Activated CD4-positive, CD25-positive, alpha-beta regulatory T cell treated with anti-CD3 and anti-CD28 coated beads, Interleukin-2, amount 50 U/mL, for 16 hours (primary cell): Measurements from ENCODE around the gene SLC51A.

ENCODE experiments used
- DNase-seq: peaks from one replicate; pipeline ENCODE4 v3.0.0-alpha.2; 2020; ENCODE audit warnings: low read depth, low spot score

SLC51A gene

DNA sequence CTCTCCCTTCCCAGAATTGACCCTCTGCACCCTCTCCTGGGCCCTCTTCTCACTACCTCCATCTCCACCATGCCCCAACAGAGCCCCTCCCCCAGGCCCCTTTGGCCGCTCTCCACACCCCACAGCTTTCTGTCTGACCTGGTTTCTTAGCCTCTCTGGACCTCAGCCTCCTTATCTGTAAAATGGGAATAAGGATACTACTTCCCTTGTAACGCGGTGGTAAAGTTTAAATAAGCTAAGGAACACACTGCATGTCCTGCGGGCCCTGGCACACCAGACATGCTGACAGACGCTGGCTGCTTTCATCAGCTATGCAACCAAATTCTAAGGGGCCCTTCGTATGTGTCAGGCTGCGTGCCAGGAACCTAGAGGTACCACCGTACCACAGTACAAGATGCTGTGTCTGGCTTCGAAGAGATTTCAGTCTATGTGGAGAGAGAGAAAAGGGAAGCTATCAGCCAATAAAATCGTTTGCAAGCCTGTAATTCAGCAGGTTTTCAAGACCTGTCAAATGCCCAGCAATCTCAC is 777 bp upstream of the SLC51A start:
- DNase-seq: no peak

DNA sequence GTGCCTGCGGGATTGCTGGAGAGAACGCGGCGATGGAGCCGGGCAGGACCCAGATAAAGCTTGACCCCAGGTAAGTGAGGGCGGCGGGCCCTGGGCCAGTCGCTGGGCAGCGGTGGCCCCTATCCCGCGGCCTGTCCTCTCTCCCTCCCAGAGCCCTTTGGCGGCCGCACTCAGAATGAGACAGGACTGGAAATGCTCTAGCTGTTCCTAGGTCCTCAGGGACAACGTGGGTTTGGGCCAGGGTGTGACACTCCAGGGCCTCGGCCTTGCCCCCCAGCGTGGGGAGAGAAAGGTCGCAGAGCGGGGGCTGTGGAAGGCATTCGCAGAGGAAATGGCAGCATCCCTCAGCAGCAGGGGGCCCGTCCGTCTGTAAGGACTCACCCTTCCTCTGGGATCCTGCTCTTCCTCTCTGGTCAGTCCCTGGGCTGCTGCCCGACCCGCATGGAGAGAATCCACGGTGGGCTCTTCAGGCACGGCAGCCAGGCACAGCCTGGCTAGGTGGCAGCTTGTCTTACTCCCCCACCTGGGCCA is 412 bp downstream of the SLC51A start:
- no peak for DNase-seq

DNA sequence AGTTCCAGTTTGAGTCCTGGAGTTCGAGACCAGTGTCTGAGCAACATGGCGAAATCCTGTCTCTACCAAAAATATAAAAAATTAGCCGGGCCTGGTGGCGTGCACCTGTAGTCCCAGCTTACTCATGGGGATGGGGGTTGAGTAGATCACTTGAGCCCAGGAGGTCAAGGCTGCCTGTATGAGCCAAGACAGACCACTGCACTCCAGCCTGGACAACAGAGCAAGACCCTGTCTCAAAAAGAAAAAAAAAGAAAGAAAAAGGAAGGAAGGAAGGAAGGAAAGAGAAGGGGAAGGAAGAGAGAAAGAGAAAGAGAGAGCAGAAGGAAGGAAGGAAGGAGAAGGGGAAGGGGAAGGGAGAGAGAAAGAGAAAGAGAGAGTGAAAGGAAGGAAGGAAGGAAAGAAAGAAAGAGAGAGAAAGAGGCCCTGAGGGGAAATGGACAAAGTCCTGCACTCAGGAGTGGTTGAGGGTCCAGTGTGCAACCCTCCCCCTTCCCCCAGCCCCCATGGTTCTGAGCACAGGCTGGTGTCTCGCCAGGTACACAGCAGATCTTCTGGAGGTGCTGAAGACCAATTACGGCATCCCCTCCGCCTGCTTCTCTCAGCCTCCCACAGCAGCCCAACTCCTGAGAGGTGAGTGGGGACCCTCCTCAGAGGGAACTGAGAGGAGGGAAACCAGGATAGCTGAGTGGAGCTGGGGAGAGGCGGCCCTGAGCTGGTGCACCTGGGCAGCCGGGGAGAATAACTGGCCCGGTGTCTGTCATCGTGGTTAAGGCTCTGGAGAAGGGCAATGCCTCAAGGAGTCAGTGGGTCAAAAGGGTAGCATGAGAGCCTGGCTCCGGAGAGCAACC is 1.2 kb downstream of the SLC51A start:
- DNase-seq: no peak

DNA sequence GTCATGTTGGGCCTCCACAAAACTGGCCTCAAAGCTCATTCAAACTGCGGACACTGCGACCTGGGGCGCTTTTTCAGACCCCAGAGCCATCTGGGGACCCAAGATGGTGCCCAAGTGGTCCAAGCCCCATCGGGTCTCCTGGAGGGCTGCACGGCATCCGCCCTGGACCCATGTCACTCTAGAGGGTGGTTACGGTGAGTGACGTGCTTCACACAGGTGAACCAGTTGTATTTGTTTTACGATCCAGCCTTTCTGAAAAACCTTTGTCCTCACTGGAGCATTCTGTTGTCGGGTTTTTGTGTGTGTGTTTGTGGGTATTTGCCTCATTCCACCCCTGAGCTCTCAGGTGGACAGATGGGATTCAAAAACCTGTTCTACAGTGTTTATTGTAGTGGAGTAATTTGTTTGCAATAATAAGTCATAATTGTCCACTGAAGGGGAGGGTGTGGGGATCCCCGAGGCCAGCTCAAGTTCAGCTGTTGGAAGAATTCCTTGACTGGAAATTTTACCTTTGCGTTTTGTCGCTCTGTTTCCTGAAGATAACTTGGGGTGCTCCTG is 1.9 kb downstream of the SLC51A start:
- no peak for DNase-seq

DNA sequence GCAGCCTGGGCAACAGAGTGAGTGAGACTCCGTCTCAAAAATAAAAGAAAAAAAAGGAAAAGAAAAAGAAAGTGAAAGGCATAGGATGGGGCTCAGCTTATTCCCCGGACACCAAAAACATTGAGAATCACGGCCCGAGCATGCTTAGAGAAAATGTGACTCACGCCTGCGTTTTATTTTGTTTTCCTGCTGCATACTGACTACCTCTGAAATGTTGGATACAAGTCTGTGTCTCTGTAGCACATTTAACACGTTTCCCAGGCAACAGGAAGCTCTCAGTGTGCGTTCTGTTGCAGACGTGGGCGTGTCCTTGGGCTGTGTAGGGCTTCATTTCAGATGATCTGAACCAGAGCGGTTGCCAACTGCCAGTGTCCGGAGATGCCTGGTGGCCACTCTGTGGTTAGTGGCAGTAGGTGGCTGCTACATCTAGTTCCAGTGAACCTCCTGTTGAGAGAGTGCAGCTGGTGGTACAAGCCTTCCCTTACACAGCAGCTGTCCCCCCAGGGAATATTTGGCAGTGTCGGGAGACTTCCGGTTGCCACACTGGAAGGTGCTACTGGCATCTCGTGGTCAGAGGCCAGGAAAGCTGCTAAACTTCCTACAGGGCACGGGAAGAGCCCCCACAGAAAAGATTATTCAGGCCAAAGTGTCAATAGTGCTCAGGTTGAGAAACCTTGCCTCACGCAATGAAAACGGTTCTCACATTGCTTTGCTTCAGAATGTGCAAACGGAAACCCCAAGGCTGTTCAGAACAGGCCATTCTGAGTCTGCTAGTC is 3.0 kb downstream of the SLC51A start:
- no peak for DNase-seq

DNA sequence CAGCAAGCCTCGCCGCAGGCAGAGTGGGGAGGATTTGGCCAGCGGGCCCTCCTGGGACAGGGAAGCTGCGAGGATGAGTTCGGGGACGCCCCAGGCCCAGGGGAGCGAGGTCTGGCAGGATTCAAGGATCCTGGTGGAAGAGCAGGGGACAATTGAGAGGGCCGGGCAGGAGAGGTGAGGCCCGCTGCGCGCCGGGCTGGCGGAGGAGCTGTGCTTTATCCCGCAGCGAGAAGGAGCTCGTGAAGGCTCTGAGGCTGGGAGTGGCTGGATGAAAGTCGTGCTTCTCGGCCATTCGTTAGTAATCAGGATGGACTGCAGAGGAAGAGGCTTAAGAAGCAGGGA is 3.6 kb downstream of the SLC51A start:
- no peak for DNase-seq

DNA sequence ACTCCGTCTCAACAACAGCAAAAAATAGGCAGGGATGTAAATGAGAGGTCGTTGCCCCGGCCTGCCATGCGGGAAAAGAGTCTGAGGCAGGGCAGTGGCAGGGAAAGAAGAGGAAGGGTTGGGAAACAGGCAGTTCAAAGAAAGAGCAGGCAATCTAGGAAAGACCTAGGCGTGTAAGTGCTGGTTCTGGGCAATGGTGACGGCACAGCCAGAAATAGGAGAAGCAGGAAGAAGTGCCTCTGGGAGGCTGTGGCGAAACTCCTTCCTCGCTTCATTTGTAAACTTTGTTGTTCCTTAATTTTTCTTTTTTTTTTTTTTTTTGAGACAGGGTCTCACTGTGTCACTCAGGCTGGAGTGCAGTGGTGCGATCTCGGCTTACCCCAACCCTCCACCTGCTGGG is 4.3 kb downstream of the SLC51A start:
- DNase-seq: no peak

DNA sequence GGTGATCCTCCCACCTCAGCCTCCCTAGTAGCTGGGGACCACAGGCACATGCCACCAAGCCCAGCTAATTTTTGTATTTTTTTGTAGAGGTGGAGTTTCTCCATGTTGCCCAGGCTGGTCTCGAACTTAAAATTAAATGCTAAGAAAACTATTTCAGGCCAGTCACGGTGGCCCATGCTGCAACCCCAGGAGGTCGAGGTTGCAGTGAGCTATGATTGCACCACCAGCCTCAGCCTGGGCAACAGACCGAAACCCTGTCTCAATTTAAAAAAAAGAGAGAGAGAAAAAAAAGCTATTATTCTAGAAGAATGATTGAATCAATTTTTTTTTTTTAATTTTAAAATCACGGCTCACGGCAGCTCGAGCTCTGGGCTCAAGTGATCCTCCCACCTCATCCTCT is 4.7 kb downstream of the SLC51A start:
- no peak for DNase-seq

DNA sequence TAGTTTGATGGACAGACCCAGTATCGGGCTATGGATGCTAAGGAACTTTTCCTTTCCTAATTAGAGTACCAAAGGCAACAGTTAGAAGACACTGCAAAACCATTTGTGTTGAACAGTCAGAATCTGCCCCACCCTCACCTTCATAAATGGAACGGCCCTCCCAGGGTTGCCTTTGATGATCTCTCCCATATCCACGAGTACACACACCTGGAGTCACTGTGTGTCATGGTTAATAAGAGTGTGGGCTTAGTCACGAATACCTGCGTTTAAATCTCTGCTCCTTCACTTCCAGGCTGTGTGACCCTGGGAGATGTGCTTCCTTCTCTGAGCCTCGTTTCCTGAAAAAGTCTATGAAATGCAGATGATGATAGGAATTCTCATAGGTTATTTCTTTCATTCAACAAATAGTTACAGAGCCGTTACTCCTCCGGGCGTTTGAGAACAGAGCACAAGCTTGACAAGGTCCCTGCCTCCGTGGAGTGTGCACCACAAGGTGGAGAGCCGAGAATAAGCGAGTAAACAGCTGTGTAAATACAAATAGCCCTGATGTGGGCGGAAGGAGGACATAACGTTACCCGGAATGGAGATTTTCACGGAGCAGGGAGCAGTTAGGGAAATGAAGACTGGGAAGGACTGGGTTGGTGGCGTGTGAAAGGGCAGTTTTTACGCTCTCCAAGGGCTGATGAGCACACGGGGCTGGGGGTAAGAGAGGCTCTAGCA is 6.7 kb downstream of the SLC51A start:
- DNase-seq: no peak

DNA sequence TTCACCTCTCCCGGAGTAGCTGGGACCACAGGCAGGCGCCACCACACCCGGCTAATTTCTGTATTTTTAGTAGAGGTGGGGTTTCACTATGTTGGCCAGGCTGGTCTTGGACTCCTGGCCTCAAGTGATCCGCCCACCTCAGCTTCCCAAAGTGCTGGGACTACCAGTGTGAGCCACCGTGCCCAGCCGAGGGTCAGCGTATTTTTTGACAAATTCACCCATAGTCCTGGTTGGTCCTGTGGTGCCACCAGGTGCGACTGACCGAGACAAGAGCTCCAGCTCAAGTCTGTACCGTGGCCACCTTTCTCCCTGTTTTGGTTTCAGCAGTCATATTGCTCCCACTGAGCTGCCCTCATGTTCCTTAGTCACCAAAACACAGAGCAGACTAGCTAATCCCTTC is 8.8 kb downstream of the SLC51A start:
- DNase-seq: no peak

DNA sequence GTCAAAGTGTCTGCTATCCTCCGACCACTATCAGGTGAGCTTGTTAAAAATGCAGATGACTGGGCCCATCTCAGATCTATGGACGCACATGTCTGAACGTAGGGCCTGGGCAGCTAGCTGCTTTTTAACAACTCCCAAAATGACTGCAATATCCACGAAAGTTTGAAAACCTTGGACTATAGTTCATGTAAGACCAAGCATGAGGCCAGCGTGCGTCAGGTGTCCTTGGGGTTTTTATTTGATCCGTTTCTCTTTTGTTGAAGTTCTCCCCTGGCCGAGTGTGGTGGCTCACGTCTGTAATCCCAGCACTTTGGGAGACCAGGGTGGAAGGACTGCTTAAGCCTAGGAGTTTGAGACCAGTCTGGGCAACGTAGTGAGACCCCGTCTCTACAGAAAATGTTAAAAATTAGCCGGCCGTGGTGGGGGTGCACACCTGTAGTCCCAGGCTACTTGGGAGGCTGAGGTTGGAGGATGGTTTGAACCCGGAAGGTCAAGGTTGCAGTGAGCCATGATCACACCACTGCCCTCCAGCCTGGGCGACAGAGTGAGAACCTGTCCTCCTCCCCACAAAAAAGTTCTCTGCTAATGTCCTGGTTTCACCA is 9.5 kb downstream of the SLC51A start:
- no peak for DNase-seq

DNA sequence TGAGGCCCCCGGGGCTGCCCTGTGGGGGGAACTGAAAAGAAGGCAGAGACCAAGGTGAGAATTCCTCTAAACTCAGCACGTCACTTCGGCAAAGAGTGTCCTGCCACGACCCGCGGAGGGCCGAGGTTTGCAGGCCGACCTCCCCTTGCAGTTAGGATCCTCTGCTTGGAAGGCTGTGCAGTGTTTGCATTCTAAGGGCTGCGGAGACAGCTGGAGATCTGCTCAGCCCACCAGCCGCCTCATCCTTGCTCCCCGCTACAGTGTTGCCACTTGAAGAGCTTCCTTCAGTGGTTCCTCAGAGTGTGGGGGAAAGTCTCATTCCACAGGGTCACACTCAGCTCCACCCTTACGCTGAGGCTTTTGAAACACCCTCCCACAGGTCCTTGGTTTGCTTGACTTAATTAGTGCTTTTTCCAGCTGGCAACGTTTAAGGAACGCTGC is 10.8 kb downstream of the SLC51A start:
- DNase-seq: no peak

DNA sequence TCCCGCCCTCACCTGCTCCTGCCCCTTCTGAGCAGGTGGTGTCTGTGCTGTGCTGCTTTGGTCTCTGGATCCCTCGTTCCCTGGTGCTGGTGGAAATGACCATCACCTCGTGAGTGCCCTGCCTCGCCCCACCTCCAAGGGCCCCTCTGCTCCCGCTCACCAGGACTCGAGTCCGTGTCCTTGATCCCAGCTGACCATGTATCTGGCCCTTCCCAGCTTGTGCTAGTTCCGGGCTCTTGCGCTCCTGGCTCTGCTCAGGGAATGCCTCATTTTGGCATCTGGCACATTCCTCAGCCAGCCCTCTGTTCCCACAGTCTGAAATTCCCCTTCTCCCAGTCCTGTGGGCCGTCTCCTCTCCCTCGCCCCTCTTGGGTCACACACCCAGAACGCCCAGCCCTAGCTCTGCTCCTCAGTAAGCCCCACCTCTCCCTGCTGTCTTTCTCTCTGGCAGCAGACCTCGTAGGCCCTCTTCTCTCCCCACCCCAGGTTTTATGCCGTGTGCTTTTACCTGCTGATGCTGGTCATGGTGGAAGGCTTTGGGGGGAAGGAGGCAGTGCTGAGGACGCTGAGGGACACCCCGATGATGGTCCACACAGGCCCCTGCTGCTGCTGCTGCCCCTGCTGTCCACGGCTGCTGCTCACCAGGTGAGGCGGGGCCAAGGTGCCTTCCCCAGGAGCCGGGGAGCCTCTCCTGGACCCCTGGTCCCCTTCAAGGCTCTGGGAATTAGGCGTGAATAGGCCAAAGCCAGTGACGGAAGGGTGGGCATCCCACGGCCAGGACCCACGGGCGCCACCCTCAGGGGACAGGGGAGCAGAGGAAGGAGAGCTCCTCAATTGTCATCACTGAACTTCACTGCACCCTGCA is 11.5 kb downstream of the SLC51A start:
- no peak for DNase-seq

DNA sequence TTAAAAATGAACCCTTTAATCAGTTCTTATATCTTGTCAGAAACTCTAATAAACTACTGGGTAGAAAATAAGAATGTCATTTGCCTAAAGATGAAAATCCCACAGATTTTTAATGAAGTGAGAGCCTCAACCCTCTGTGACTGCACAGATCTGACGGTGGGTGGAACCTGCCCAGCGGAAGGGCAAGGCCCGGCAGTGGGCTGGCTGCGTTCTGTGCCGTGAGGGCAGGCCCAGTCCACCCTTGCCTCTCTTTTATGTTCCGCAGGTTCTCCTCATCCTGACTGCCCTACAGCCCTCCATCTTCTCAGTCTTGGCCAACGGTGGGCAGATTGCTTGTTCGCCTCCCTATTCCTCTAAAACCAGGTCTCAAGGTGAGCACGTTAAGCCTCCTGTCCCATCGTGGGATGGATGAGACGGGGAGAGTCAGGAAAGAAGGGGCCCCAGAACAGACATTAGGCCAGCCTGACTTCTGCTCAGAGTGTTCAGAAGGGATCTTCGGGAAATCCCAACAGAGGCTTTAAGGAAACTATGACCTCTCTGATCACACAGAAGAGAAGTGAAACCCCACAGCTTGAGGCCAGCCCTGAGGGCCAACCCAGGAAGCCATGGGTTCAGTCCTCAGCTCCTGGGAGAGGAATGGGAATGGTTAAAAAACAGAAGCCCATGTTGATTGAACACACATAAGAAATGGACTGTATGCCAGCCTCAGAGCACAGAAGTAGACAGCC is 16.0 kb downstream of the SLC51A start:
- DNase-seq: no peak

DNA sequence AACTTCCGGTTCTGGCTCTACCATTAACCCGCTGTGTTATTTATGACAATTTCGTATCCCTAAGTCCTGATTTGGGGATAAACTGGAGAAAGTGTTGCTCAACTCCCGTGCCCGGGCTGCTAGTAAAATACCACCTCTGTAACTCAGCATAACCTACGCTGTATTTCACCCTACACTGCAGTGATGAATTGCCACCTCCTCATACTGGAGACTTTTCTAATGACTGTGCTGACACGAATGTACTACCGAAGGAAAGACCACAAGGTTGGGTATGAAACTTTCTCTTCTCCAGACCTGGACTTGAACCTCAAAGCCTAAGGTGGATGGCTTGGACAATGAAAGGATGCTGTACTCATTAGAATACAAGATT is 16.5 kb downstream of the SLC51A start:
- DNase-seq: no peak

DNA sequence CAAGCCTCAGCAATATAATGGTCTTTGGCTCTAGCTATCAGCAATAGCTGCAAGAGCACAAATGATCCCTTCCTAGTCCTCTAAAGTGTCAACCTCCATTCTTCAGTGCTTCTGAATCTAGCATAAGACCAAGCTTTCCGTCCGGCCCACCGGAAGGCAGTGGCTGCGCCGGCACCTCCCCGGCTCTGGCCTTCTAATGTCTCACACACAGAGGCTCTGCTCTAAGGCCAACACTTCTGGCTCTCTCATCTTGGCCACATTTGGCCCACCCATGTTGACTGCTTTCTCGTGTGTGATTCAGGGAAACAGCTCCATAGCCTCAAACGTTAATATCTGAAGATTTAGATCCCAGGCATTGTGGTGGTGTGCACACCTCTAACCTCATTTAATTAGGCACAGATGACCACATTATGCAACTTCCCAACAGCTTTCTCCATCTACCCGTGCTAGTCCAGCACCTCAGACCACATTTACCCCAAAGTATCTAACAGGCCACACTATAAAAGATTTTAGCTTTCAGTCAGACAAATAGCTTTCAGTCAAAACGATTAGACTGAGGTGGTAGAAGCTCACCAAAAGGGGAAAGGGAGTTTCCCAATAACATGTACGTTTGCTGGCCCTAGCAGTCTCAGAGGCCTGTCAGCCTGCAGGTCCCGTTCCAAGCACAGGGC is 19.3 kb downstream of the SLC51A start:
- no peak for DNase-seq

DNA sequence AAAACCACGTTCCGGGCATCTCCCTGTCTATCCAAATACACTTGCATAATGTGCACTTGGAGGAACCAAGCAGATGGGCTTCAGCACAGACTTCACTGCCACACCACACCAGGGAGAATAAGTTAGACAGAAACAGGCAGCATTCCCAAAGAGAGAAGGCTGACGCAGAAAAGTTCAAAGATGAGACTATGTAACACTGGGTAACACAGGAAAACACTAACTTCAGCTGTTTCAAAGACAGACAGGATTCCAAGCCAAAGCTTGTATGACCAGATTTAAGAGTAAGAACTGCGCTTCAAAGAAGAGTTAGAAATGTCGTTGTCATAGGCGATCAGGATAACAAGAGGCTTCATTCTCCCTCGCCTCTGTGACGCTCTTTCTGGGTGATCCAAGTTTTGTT is 19.9 kb downstream of the SLC51A start:
- DNase-seq: no peak

DNA sequence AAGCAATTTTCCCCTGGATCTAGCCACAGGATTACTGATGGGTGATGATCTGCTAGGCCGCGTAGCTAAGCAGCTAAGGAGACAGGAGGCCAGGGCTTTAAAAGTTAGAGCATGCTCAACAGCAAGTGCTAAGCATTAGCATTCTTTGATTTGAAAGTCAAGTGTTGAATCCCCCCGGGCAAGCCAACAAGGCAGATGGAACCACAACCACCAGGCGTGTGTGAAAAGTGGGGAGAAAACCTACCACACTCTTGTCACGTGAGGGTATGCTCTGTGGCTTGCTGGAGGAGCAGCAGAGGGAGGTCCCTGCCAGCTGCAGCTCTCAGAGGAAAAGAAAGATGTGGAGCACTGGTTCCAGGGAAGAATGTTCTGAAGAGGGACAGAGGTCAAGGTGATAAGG is 20.9 kb downstream of the SLC51A start:
- DNase-seq: no peak
